ENCODE measurements around the gene RND2. TPM values are rescaled to one million over a fixed set of nuclear protein-coding genes. Genes with fewer than 3 reads are reported as not detected.

The RND2 gene
- polyA plus RNA-seq, 3 donors, result not detected

DNA sequence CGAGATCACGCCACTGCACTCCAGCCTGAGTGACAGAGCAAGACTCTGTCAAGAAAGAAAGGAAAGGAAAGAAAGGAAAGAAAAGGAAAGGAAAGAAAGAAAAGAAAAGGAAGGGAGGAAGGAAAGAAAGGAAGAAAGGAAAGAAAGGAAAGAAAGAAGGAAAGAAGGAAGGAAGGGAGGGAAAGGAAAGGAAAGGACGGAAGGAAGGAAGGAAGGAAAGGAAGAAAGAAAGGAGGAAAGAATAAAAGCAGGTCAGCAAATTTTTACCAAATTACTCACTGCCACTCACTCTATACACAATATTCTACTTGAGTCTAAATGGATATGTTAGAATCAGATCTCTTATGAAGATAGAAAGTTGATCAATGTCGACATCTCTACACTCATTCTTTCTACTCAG, 49.8 kb downstream of the RND2 start:
- 100% methylated on average over 2 of the region's 4 CpGs for WGBS (ENCODE audit: insufficient coverage)
- Histone ChIP-seq H3K36me3 (replicated peaks in 1 of 2; ENCODE audit: control insufficient read depth in 1 of 2, insufficient read depth in 2 of 2, low read length in 2 of 2) (peaks cover 19 to 59% of the 10 kb centered on the region in 2 donors), H3K27me3 (ENCODE audit: control insufficient read depth in 2 of 2, insufficient read depth in 2 of 2, low read length in 2 of 2) (no peaks in the 10 kb centered on the region), H3K9ac (ENCODE audit: insufficient read depth, low read length, poor library complexity, severe bottlenecking) (no peak overlapping the region), H3K4me2 (replicated peaks; ENCODE audit: extremely low read depth, low read length, poor library complexity, severe bottlenecking) (no peak overlapping the region), H2AFZ (ENCODE audit: insufficient read depth, low read depth, low read length, poor library complexity, severe bottlenecking) (no peak overlapping the region), H3K4me3 (replicated peaks in 1 of 3; ENCODE audit: low read depth in 2 of 3, low read length in 3 of 3) (no peak overlapping the region), H3K79me2 (ENCODE audit: insufficient read depth, low read length) (no peaks in the 10 kb centered on the region), H4K20me1 (ENCODE audit: insufficient read depth, low read length) (no peaks in the 10 kb centered on the region), H3K27ac (ENCODE audit: low read depth in 1 of 2, low read length in 2 of 2) (no peak overlapping the region), H3K4me1 (ENCODE audit: control insufficient read depth in 1 of 2, insufficient read depth in 2 of 2, low read length in 2 of 2) (no peaks in the 10 kb centered on the region), H3K9me3 (replicated peaks in 1 of 2; ENCODE audit: control insufficient read depth in 1 of 2, insufficient read depth in 1 of 2, low read length in 2 of 2) (no peaks in the 10 kb centered on the region)
- no peak for DNase-seq
- intact Hi-C loops (cut with micrococcal nuclease), result no loop called here
- TF ChIP-seq, protein P1, sequence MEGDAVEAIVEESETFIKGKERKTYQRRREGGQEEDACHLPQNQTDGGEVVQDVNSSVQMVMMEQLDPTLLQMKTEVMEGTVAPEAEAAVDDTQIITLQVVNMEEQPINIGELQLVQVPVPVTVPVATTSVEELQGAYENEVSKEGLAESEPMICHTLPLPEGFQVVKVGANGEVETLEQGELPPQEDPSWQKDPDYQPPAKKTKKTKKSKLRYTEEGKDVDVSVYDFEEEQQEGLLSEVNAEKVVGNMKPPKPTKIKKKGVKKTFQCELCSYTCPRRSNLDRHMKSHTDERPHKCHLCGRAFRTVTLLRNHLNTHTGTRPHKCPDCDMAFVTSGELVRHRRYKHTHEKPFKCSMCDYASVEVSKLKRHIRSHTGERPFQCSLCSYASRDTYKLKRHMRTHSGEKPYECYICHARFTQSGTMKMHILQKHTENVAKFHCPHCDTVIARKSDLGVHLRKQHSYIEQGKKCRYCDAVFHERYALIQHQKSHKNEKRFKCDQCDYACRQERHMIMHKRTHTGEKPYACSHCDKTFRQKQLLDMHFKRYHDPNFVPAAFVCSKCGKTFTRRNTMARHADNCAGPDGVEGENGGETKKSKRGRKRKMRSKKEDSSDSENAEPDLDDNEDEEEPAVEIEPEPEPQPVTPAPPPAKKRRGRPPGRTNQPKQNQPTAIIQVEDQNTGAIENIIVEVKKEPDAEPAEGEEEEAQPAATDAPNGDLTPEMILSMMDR (IDR thresholded peaks at IDR 0.05), result no peak
- H3K27ac Mint-ChIP-seq, result peak overlapping the region in 1 of 7 donors; percentile 5
- H3K27me3 Mint-ChIP-seq (ENCODE audit: low read depth in 3 of 3), result peaks cover 0 to 3% (median 0%) of the 10 kb centered on the region in 3 donors
- H3K4me1 Mint-ChIP-seq, result no peaks in the 10 kb centered on the region
- H3K36me3 Mint-ChIP-seq, result peaks cover 26 to 51% of the 10 kb centered on the region in 2 donors
- H3K4me3 Mint-ChIP-seq, result no peak overlapping the region
- H3K9me3 Mint-ChIP-seq, result no peaks in the 10 kb centered on the region

DNA sequence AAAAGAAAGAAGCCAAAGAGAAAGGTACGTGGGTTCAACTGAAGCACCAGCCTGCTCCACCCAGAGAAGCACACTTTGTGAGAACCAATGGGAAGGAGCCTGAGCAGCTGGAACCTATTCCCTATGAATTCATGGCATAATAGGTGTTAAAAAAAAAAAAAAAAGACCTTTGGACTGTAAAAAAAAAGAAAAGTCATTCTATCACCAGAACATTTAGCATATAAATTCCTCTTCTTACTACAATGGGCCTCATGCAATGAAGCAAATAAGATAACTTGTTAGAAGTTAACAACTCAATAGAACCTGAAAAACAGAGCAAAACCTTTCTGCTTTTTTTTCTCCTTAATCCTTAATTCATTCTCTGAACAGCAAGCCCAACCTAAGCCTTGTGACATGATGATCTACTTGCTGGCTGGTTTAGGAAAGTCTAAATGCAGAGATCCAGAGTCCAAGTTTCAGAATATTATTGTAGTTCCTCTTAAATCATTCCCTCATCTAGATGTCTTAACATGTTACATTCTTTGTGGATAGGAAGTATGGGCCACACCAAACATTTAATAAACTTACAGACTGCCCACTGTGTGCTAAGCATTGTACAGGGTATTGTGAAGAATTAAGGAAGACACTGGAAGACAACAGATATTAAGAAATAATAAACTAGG, 54.7 kb downstream of the RND2 start:
- TF ChIP-seq, protein P1 (IDR thresholded peaks at IDR 0.05), result no peak
- H2AFZ ChIP-seq (ENCODE audit: insufficient read depth, low read depth, low read length, poor library complexity, severe bottlenecking), result no peak overlapping the region
- no peaks in the 10 kb centered on the region for H3K79me2 ChIP-seq (ENCODE audit: insufficient read depth, low read length)
- intact Hi-C loops (cut with micrococcal nuclease), result no loop called here
- Mint-ChIP-seq H3K9me3 (no peaks in the 10 kb centered on the region), H3K27me3 (ENCODE audit: low read depth in 3 of 3) (peaks cover 0 to under 1% (median 0%) of the 10 kb centered on the region in 3 donors), H3K4me3 (no peak overlapping the region), H3K27ac (no peak overlapping the region), H3K4me1 (no peaks in the 10 kb centered on the region), H3K36me3 (peaks cover 23 to 48% of the 10 kb centered on the region in 2 donors)
- peaks cover 15 to 59% of the 10 kb centered on the region in 2 donors for H3K36me3 ChIP-seq (replicated peaks in 1 of 2; ENCODE audit: control insufficient read depth in 1 of 2, insufficient read depth in 2 of 2, low read length in 2 of 2)
- no peak overlapping the region for H3K4me2 ChIP-seq (replicated peaks; ENCODE audit: extremely low read depth, low read length, poor library complexity, severe bottlenecking)
- H3K27me3 ChIP-seq (ENCODE audit: control insufficient read depth in 2 of 2, insufficient read depth in 2 of 2, low read length in 2 of 2), result no peaks in the 10 kb centered on the region
- H3K9ac ChIP-seq (ENCODE audit: insufficient read depth, low read length, poor library complexity, severe bottlenecking), result no peak overlapping the region
- no peaks in the 10 kb centered on the region for H3K9me3 ChIP-seq (replicated peaks in 1 of 2; ENCODE audit: control insufficient read depth in 1 of 2, insufficient read depth in 1 of 2, low read length in 2 of 2)
- H3K4me1 ChIP-seq (ENCODE audit: control insufficient read depth in 1 of 2, insufficient read depth in 2 of 2, low read length in 2 of 2), result no peaks in the 10 kb centered on the region
- no peak overlapping the region for H3K4me3 ChIP-seq (replicated peaks in 1 of 3; ENCODE audit: low read depth in 2 of 3, low read length in 3 of 3)
- WGBS (ENCODE audit: insufficient coverage), result 100% methylated on average over 1 of the region's 1 CpG
- DNase-seq, result no peak
- no peak overlapping the region for H3K27ac ChIP-seq (ENCODE audit: low read depth in 1 of 2, low read length in 2 of 2)
- no peaks in the 10 kb centered on the region for H4K20me1 ChIP-seq (ENCODE audit: insufficient read depth, low read length)

Other genes with a start within 250 kb of the RND2 start
- not detected for gene WNK4, start 244.6 kb upstream of the RND2 start, polyA plus RNA-seq
- gene COA3, start 226.5 kb upstream of the RND2 start, polyA plus RNA-seq, result 100 to 1,000 TPM in 2 of 3 donors, 10 to 100 TPM in 1; 21.5 to 171 (median 156) TPM
- not detected for gene CNTD1, start 226.4 kb upstream of the RND2 start, polyA plus RNA-seq
- gene BECN1, start 200.9 kb upstream of the RND2 start, polyA plus RNA-seq, result 100 to 1,000 TPM in 1 of 3 donors, 10 to 100 TPM in 2; 68.1 to 105 (median 91.8) TPM
- 100 to 1,000 TPM in 2 of 3 donors, 10 to 100 TPM in 1; 61.9 to 137 (median 124) TPM for gene PSME3, start 191.8 kb upstream of the RND2 start, polyA plus RNA-seq
- gene AOC2, start 180.7 kb upstream of the RND2 start, polyA plus RNA-seq, result 1 to 10 TPM in 1 of 3 donors, under 1 TPM in 1, not detected in 1; 0.09 to 1.6 TPM
- gene AOC3, start 174.0 kb upstream of the RND2 start, polyA plus RNA-seq, result under 1 TPM in 1 of 3 donors, not detected in 2; 0.85 TPM
- not detected for gene G6PC1, start 124.4 kb upstream of the RND2 start, polyA plus RNA-seq
- 10 to 100 TPM; 14.4 to 31.8 (median 17.4) TPM for gene AARSD1, start 60.8 kb upstream of the RND2 start, polyA plus RNA-seq
- gene PTGES3L, start 45.2 kb upstream of the RND2 start, polyA plus RNA-seq, result under 1 TPM in 1 of 3 donors, not detected in 2; 0.32 TPM
- gene RUNDC1, start 44.7 kb upstream of the RND2 start, polyA plus RNA-seq, result 10 to 100 TPM in 1 of 3 donors, 1 to 10 TPM in 2; 7.5 to 10.3 (median 9.9) TPM
- gene RPL27, start 26.8 kb upstream of the RND2 start, polyA plus RNA-seq, result 1,000 to 10,000 TPM; 1,073 to 2,156 (median 1,232) TPM
- gene IFI35, start 18.4 kb upstream of the RND2 start, polyA plus RNA-seq, result 100 to 1,000 TPM in 2 of 3 donors, 10 to 100 TPM in 1; 76.9 to 152 (median 106) TPM
- gene VAT1, start 2.8 kb upstream of the RND2 start, polyA plus RNA-seq, result 10 to 100 TPM; 12.7 to 39.5 (median 38.0) TPM
- gene BRCA1, start 100.1 kb downstream of the RND2 start, polyA plus RNA-seq, result 1 to 10 TPM in 2 of 3 donors, under 1 TPM in 1; 0.87 to 2.6 (median 1.9) TPM
- gene NBR1, start 146.0 kb downstream of the RND2 start, polyA plus RNA-seq, result 10 to 100 TPM; 40.4 to 88.5 (median 64.0) TPM
- gene TMEM106A, start 186.6 kb downstream of the RND2 start, polyA plus RNA-seq, result 10 to 100 TPM in 1 of 3 donors, 1 to 10 TPM in 2; 6.9 to 26.6 (median 8.0) TPM
- not detected for gene CCDC200, start 203.4 kb downstream of the RND2 start, polyA plus RNA-seq
- not detected for gene RNU2-1, start 208.7 kb downstream of the RND2 start, polyA plus RNA-seq

Measured in CD14-positive monocyte (primary cell).